Caki2 (cell line): ENCODE data around the gene DOC2A. TPM values are rescaled to one million over a fixed set of nuclear protein-coding genes. Genes with fewer than 3 reads are reported as not detected.

Source experiments
- DNase-seq: peaks from one replicate; pipeline ENCODE4 v3.0.0-alpha.2; 2015; ENCODE audit warnings: low read depth
- in situ Hi-C: cut with HindIII; loops from 2 replicates; pipeline ENCODE4 v1.10.0; 2016; ENCODE audit warnings: low sequenced_read_pairs, low pct_unique_long_range_greater_than_20kb, mixed read lengths
- total RNA-seq: library from RNA; depleted of rRNA; stranded (reverse); fragments of >200 nt; shearing (Covaris generic); gene quantifications from 2 replicates; pipeline ENCODE4 v1.2.3, GENCODE V29; 2014; ENCODE audit warnings: low replicate concordance

DOC2A gene
- total RNA-seq, 1 experiment from 2014 or later: 1.7 TPM

- no peak for DNase-seq
- in situ Hi-C loops: no loop called here
These were observed 27.2 kb downstream of the DOC2A start for GRCh38 chr16:29983420-29984136.

GRCh38 chr16:29982560-29983419, 28.0 kb downstream of the DOC2A start:
- DNase-seq: no peak
- in situ Hi-C loops: no loop called here

GRCh38 chr16:29978564-29979270, 32.1 kb downstream of the DOC2A start:
- in situ Hi-C loops: no loop called here
- DNase-seq: no peak

- no peak for DNase-seq
- in situ Hi-C loops: no loop called here
These were observed 32.7 kb downstream of the DOC2A start for GRCh38 chr16:29978081-29978480.

- in situ Hi-C loops: no loop called here
- DNase-seq: no peak
These were observed 33.6 kb downstream of the DOC2A start for GRCh38 chr16:29977063-29977825.

- in situ Hi-C loops: no loop called here
- no peak for DNase-seq
These were observed 34.9 kb downstream of the DOC2A start for GRCh38 chr16:29975811-29976511.

GRCh38 chr16:29975134-29975538, 35.7 kb downstream of the DOC2A start:
- in situ Hi-C loops: no loop called here
- DNase-seq: no peak

GRCh38 chr16:29974291-29975133, 36.3 kb downstream of the DOC2A start:
- in situ Hi-C loops: no loop called here
- DNase-seq: no peak

GRCh38 chr16:29973384-29974246, 37.2 kb downstream of the DOC2A start, which contains the start of gene TAOK2:
TAOK2 (plus strand) TSS chr16:29973868; CDS start chr16:29977773, 3,905 bp downstream.
- peak; percentile 100 for DNase-seq
- in situ Hi-C loops: no loop called here

- no peak for DNase-seq
- in situ Hi-C loops: no loop called here
These were observed 37.8 kb downstream of the DOC2A start for GRCh38 chr16:29972992-29973383.

- no peak for DNase-seq
- in situ Hi-C loops: no loop called here
These were observed 38.3 kb downstream of the DOC2A start for GRCh38 chr16:29972500-29972899.

- in situ Hi-C loops: no loop called here
These were observed 39.5 kb downstream of the DOC2A start for GRCh38 chr16:29971304-29971703.

GRCh38 chr16:29968205-29968604, 42.6 kb downstream of the DOC2A start:
- no peak for DNase-seq
- in situ Hi-C loops: no loop called here

More at GRCh38 chr16:29971304-29971703, 39.5 kb downstream of the DOC2A start:
- DNase-seq: no peak

- in situ Hi-C loops: no loop called here
- DNase-seq: no peak
These were observed 47.6 kb downstream of the DOC2A start for GRCh38 chr16:29963021-29963743.

GRCh38 chr16:29962344-29962994, 48.4 kb downstream of the DOC2A start:
- in situ Hi-C loops: no loop called here
- DNase-seq: no peak
